Spinal cord (tissue), 10 donors: Measurements from ENCODE around the gene RAB31. TPM values are rescaled to one million over a fixed set of nuclear protein-coding genes. Genes with fewer than 3 reads are reported as not detected.

Experiments
- DNase-seq, 6 donors: peaks; one replicate each; pipeline versions ENCODE4 v3.0.0 to v3.0.0-alpha.2; 2013 to 2015; ENCODE audit warnings: low spot score in 6 of 6, low read depth in 4 of 6
- H3K27ac ChIP-seq: one replicate; pipeline ENCODE4 v1.5.1; 2013; ENCODE audit warnings: low read depth, low read length, control low read depth
- H3K27me3 ChIP-seq: one replicate; pipeline ENCODE4 v1.6.1; 2013; ENCODE audit warnings: low read length; ENCODE audit not compliant: control insufficient read depth, insufficient read depth
- H3K36me3 ChIP-seq: one replicate; pipeline ENCODE4 v1.6.1; 2013; ENCODE audit warnings: low read length; ENCODE audit not compliant: control insufficient read depth, insufficient read depth
- H3K4me1 ChIP-seq: one replicate; pipeline ENCODE4 v1.6.1; 2013; ENCODE audit warnings: low read length; ENCODE audit not compliant: control insufficient read depth, insufficient read depth
- H3K4me3 ChIP-seq: one replicate; pipeline ENCODE4 v1.5.1; 2013; ENCODE audit warnings: low read depth, low read length, control low read depth
- H3K9me3 ChIP-seq: one replicate; pipeline ENCODE4 v1.6.1; 2013; ENCODE audit warnings: low read length; ENCODE audit not compliant: control insufficient read depth, insufficient read depth
- WGBS: methylation state at CpG from one replicate; pipeline ENCODE4 v1.1.5; 2013; ENCODE audit warnings: missing lambda C conversion rate; ENCODE audit not compliant: insufficient coverage; 5-methylcytosine and 5-hydroxymethylcytosine counted together
- polyA plus RNA-seq, 2 donors: library from polyadenylated mRNA; unstranded; fragments of 120-200 nt; gene quantifications; one replicate each; pipeline ENCODE4 v1.2.1, GENCODE V29; 2013; ENCODE audit not compliant: insufficient read length in 2 of 2
- total RNA-seq, 2 donors: library from RNA; depleted of rRNA in 1 of 2; stranded (reverse); fragments of 120-200 nt in 1 of 2; fragments of >200 nt in 1 of 2; gene quantifications; one replicate each; pipeline versions ENCODE4 v1.2.3 to v1.2.4, GENCODE V29; 2013 to 2014
- donor health status: healthy.

Gene RAB31
- total and polyA plus RNA-seq, 4 donors: 59.0 to 172 (median 95.9) TPM

DNA sequence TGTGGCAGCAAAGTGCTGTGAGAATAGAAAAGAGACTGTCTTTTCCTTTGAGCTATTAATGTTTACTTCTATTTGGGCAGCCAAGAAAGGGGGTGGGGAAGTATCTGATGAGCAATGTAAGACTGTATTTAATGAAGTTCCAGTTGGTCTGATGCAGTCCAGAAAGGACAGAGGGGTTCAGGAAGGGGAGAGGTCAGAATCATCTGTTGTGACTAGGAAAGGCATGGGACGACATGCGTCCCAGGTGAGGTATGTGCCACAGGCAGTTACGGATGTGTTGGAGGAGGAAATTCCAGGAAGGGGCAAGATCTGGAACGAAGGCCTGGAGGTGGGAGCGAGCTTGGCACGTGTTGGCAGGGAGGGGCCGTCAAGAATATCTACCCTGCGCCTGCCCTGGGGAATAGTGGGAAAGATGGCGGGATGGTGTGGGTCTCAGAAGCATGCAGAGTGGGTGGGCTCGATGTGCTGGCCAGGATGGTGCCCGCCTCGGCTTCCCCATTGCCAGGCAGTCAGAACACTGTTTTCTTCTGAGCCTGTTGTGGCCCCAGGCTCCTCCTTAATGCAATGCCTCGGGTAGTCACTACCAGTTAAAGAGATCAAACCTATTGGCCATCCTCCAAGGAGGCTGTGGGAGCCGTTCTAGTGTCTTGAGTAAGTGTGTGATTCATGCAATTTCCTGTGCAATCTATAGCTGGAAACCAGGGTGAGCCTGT, 119.8 kb downstream of the RAB31 start:
- no peak overlapping the region for H3K27ac ChIP-seq
- H3K36me3 ChIP-seq: peaks cover 15% of the 10 kb centered on the region
- no peak overlapping the region for H3K4me3 ChIP-seq
- DNase-seq: no peak
- no peaks in the 10 kb centered on the region for H3K27me3 ChIP-seq
- WGBS: 81% methylated on average over 11 of the region's 14 CpGs
- H3K9me3 ChIP-seq: no peaks in the 10 kb centered on the region
- H3K4me1 ChIP-seq: peaks cover 6% of the 10 kb centered on the region

DNA sequence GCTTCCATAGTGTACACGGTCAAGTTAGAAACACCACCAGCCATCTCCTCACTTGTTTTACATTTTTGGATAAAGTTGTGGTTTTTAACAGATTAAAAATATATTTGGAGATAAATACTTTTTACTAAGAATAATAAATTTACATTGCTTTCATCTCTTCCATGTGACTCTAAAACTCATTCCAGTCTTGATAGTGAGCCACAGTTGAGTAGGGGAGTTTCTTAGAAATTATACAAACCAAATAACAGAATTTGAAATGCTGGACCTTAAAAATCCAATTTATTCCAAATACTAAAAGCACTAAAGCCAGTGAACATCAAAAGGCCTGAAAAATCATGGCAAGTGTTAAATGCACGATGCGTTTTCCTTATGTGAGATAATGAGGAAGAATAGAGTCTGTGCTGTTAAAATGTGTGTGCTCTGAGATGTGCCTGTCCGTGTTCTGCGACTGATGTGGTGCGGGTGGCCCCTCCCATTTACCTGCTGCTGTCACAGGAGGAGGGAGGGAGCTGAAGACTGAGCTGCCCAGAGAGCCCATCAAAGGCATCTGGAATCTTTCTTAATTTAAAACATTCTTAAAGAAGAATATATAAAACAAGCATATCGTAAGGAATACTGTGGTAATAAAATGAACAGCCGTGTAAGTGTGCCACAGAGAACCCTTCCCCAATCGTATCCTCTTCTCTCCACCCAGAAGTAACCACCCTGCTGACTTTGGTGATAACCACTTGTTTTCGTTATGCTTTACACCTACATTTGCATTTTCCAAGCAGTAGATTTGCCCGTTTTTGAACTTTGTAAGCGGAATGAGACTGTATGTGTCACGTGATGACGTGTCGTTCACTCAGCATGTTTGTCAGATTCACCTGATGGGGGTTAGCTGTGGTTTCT, 120.7 kb downstream of the RAB31 start:
- H3K9me3 ChIP-seq: no peaks in the 10 kb centered on the region
- H3K4me1 ChIP-seq: peaks cover 6% of the 10 kb centered on the region
- no peak overlapping the region for H3K4me3 ChIP-seq
- peaks cover 18% of the 10 kb centered on the region for H3K36me3 ChIP-seq
- 89% methylated on average over 9 of the region's 15 CpGs for WGBS
- no peaks in the 10 kb centered on the region for H3K27me3 ChIP-seq
- no peak overlapping the region for H3K27ac ChIP-seq
- DNase-seq: no peak

DNA sequence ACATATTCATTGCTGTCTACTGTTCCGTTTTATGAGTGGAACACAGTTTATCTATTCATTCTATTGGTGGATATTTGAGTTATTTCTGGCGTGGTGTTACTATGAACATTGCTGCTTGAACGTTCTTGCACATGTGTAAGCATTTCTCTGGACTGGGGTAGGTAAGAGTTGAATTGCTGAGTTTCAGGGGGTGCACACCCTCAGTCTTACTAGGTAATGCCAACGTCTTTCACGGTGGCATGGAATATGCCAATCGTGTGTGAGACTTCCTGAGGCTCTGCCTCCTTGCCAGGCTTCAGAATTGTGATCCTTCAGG, 121.3 kb downstream of the RAB31 start:
- H3K4me1 ChIP-seq: peaks cover 6% of the 10 kb centered on the region
- WGBS: 100% methylated on average over 2 of the region's 6 CpGs
- no peaks in the 10 kb centered on the region for H3K27me3 ChIP-seq
- H3K9me3 ChIP-seq: no peaks in the 10 kb centered on the region
- H3K4me3 ChIP-seq: no peak overlapping the region
- DNase-seq: no peak
- H3K27ac ChIP-seq: no peak overlapping the region
- peaks cover 18% of the 10 kb centered on the region for H3K36me3 ChIP-seq

DNA sequence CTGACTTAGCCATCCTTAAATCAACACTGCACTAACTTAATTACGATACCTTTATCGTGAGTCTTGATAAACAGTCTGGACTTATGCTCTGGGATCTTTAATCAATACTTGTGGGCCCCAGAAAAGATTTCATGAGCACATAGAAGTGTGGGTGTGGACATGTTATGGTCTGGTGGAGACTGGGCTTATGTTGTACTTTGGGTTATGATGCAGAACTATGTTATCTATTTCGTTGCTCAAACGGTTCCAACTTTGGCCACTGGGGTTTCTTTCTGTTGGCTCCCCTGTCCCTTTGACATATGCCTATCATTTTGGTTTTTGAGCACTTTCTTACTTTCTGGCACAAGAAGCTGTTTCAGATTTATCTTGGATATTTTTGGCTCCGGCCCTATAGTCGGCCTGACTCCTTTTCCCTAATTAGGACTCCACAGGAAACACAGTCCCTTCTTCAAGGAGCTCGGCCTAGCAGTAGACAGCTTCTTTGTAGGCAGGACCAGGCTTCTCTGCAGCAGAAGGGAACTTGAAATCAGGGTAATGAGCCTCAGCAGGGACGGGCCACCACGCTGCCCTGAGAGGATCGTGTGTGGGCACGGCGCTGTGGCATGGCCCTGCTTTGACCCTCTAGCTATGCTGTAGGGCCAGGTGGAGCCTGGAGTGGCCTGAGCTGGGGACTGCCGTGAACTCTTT, 123.1 kb downstream of the RAB31 start:
- Histone ChIP-seq H3K9me3 (no peaks in the 10 kb centered on the region), H3K4me3 (no peak overlapping the region), H3K27me3 (no peaks in the 10 kb centered on the region), H3K36me3 (peaks cover 18% of the 10 kb centered on the region), H3K27ac (no peak overlapping the region), H3K4me1 (peaks cover 10% of the 10 kb centered on the region)
- WGBS: 85% methylated on average over 11 of the region's 13 CpGs
- DNase-seq: no peak

DNA sequence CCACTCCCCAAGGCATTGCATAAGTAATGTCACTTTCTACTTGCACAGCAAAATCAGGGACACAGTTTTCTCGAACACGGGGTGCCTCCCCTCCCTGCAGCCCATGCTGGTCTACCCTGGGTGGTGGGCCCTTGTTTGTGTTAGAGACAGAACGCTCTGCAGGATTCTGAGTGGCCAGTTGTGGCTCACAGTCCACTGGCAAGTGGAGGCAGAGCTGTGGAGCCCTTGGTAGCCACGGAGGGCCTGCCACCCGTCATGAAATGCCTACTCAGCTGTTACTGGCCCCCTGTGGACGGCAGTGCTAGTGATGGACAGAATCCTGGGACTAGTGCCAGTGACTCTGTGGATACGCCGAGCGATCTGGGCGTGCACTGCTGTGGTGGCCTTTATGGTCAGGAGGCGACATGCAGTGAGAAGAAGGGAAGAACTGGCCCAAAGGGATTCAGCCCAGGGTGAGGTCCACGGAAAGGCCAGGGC, 123.7 kb downstream of the RAB31 start:
- no peak for DNase-seq
- H3K4me3 ChIP-seq: no peak overlapping the region
- WGBS: 84% methylated on average over 11 of the region's 12 CpGs
- H3K9me3 ChIP-seq: no peaks in the 10 kb centered on the region
- peaks cover 10% of the 10 kb centered on the region for H3K4me1 ChIP-seq
- H3K27ac ChIP-seq: no peak overlapping the region
- H3K27me3 ChIP-seq: no peaks in the 10 kb centered on the region
- peaks cover 18% of the 10 kb centered on the region for H3K36me3 ChIP-seq

DNA sequence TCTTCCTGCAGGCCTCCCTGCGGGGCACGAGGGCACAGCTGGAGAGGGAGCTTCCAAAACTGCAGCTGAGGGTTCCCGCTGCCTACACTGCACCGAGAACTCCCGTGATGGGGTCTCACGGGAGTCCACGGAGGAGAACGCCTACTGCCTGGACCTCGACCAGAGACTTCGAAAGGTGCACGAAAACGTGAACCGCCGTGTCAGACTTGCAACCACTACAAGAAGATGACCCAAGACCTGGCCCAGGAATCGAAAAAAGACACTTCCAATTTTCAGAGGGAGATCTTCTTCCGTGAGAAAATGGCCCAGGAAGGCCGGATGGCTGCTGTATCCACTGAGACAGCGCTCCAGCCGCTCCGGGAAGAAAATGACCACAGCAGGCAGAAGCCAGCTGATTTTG, 124.8 kb downstream of the RAB31 start:
- peaks cover 10% of the 10 kb centered on the region for H3K4me1 ChIP-seq
- H3K9me3 ChIP-seq: no peaks in the 10 kb centered on the region
- H3K4me3 ChIP-seq: no peak overlapping the region
- H3K27me3 ChIP-seq: no peaks in the 10 kb centered on the region
- WGBS: 96% methylated on average over 20 of the region's 20 CpGs
- H3K27ac ChIP-seq: no peak overlapping the region
- DNase-seq: no peak
- peaks cover 18% of the 10 kb centered on the region for H3K36me3 ChIP-seq

DNA sequence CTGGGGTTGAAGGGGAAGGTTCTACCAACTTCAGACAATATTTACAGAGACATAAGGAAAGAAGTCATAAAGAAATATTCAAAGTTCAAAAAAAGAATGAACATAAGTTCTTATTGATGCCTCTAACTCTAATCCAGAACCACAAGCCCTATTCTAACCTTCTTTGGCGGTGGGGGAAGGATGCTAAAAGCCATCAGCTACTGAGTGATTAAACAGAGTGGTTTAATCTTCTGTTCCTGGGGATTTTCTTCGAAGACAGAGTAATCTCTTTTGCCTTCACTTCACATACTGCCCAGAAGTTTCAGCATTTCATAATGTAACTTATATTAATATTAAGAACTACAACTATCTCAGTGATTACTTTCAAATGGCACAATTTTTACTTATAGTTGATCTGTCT, 126.5 kb downstream of the RAB31 start:
- Histone ChIP-seq H3K27me3 (no peaks in the 10 kb centered on the region), H3K27ac (no peak overlapping the region), H3K9me3 (no peaks in the 10 kb centered on the region), H3K4me1 (peaks cover 14% of the 10 kb centered on the region), H3K36me3 (peaks cover 18% of the 10 kb centered on the region), H3K4me3 (no peak overlapping the region)
- DNase-seq: no peak
- WGBS: no CpG with 5 or more reads among the region's 2 CpGs

DNA sequence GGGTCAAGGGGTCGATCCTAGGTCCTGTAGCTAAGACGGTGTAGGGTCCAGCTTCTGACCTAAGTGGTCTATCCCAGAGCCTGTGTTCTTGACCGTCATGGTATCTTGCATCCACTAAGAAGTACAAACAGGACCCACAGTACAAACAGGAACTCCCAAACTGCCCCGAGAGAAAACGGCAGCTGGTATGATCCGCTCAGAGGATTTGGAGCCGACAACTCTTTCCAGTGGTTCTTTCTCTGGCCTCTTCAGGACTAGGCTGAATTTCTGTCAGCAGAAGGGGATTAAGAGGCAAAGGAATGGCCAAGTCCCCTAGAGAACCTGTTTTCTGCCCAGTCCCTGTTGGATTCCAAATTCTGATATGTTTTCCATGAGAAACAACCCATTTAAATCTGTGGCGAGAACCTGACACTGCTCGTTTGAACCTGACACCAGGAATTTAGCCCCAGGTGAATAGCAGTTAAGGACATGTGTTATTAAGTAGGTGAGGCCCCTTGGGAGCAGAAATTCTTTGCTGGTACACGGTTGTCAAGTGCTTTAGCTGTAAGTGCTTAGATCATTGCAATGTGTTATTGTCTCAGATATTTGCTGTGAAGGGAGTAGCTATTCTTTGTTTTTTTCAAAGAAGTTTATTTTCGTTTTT, 127.1 kb downstream of the RAB31 start:
- H3K4me1 ChIP-seq: peaks cover 14% of the 10 kb centered on the region
- H3K36me3 ChIP-seq: peaks cover 18% of the 10 kb centered on the region
- H3K4me3 ChIP-seq: no peak overlapping the region
- WGBS: 71% methylated on average over 6 of the region's 11 CpGs
- H3K27me3 ChIP-seq: no peaks in the 10 kb centered on the region
- no peaks in the 10 kb centered on the region for H3K9me3 ChIP-seq
- no peak overlapping the region for H3K27ac ChIP-seq
- DNase-seq: no peak

DNA sequence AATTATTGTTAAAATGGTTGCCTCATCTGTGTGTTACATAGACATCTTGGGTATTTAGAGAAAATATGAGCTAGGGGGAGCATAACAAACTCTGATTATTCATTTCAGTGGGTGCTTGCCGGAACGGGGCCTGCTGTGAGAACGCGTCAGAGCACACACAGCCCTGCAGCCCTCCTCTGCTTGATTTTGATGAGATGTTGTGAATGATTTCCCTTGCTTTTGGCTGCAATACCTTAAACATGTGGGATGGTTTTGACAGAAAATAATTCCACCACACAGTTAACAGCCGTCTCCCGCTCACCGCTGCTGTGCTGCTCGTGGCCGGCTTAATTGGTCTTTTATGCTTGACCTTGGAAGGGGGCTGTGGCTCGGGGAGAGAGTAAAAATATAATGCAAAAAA, 127.7 kb downstream of the RAB31 start:
- no peak overlapping the region for H3K27ac ChIP-seq
- H3K9me3 ChIP-seq: no peaks in the 10 kb centered on the region
- peaks cover 14% of the 10 kb centered on the region for H3K4me1 ChIP-seq
- no peak overlapping the region for H3K4me3 ChIP-seq
- H3K36me3 ChIP-seq: peaks cover 18% of the 10 kb centered on the region
- WGBS: 23% methylated on average over 4 of the region's 10 CpGs
- peak in 2 of 6 donors; percentile 58 to 91 for DNase-seq
- no peaks in the 10 kb centered on the region for H3K27me3 ChIP-seq
